Measurements from ENCODE around the gene PIP5K1C. TPM values are rescaled to one million over a fixed set of nuclear protein-coding genes. Genes with fewer than 3 reads are reported as not detected.

PIP5K1C gene
- total RNA-seq, 1 donor from 2014 or later: 75.7 TPM

GRCh38 chr19:3641515-3642269 is 58.6 kb downstream of the PIP5K1C start:
- Mint-ChIP-seq H3K9me3 (ENCODE audit: unreplicated experiment) (no peaks in the 10 kb centered on the region), H3K27me3 (ENCODE audit: unreplicated experiment) (no peaks in the 10 kb centered on the region), H3K4me3 (ENCODE audit: unreplicated experiment) (no peak overlapping the region), H3K36me3 (ENCODE audit: unreplicated experiment) (peaks cover 19% of the 10 kb centered on the region), H3K4me1 (ENCODE audit: unreplicated experiment) (no peaks in the 10 kb centered on the region), H3K27ac (ENCODE audit: unreplicated experiment) (no peak overlapping the region)
- TF ChIP-seq CTCF (IDR thresholded peaks at IDR 0.05): no peak
- no peak for DNase-seq (ENCODE audit: extremely low spot score, unreplicated experiment)

GRCh38 chr19:3639479-3639878 is 60.8 kb downstream of the PIP5K1C start:
- Mint-ChIP-seq H3K27me3 (ENCODE audit: unreplicated experiment) (no peaks in the 10 kb centered on the region), H3K27ac (ENCODE audit: unreplicated experiment) (no peak overlapping the region), H3K4me1 (ENCODE audit: unreplicated experiment) (no peaks in the 10 kb centered on the region), H3K9me3 (ENCODE audit: unreplicated experiment) (no peaks in the 10 kb centered on the region), H3K4me3 (ENCODE audit: unreplicated experiment) (no peak overlapping the region), H3K36me3 (ENCODE audit: unreplicated experiment) (peaks cover 19% of the 10 kb centered on the region)
- no peak for DNase-seq (ENCODE audit: extremely low spot score, unreplicated experiment)
- no peak for TF ChIP-seq CTCF (IDR thresholded peaks at IDR 0.05)

GRCh38 chr19:3638208-3639193 is 61.8 kb downstream of the PIP5K1C start:
- TF ChIP-seq CTCF (IDR thresholded peaks at IDR 0.05): no peak
- H3K27ac Mint-ChIP-seq (ENCODE audit: unreplicated experiment): no peak overlapping the region
- H3K27me3 Mint-ChIP-seq (ENCODE audit: unreplicated experiment): no peaks in the 10 kb centered on the region
- H3K9me3 Mint-ChIP-seq (ENCODE audit: unreplicated experiment): no peaks in the 10 kb centered on the region
- no peak overlapping the region for H3K4me3 Mint-ChIP-seq (ENCODE audit: unreplicated experiment)
- no peak for DNase-seq (ENCODE audit: extremely low spot score, unreplicated experiment)
- no peaks in the 10 kb centered on the region for H3K4me1 Mint-ChIP-seq (ENCODE audit: unreplicated experiment)
- peaks cover 19% of the 10 kb centered on the region for H3K36me3 Mint-ChIP-seq (ENCODE audit: unreplicated experiment)

DNA sequence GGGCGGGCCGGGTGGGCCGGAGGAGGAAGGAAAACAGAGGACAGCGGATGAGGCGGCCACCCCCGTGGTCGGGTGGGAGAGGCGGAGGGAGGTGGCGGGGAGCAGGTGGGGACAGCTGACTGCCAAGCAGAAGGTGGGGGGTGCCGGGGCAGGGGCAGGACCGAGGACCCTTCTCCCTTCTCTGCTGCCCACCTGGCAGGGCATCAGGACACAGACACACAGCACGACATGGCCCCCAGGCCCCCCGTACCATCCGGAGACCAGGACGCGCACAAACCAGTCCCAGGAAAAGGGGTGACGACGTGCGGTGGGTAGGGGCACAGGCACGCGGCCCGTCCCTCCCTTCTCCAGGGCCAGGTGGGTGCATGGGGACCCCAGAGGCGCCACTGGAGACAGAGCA is 62.6 kb downstream of the PIP5K1C start:
- Mint-ChIP-seq H3K27me3 (ENCODE audit: unreplicated experiment) (no peaks in the 10 kb centered on the region), H3K4me3 (ENCODE audit: unreplicated experiment) (no peak overlapping the region), H3K36me3 (ENCODE audit: unreplicated experiment) (peaks cover 19% of the 10 kb centered on the region), H3K27ac (ENCODE audit: unreplicated experiment) (no peak overlapping the region), H3K9me3 (ENCODE audit: unreplicated experiment) (no peaks in the 10 kb centered on the region), H3K4me1 (ENCODE audit: unreplicated experiment) (no peaks in the 10 kb centered on the region)
- DNase-seq (ENCODE audit: extremely low spot score, unreplicated experiment): no peak
- TF ChIP-seq CTCF (IDR thresholded peaks at IDR 0.05): no peak

GRCh38 chr19:3636962-3637361 is 63.3 kb downstream of the PIP5K1C start:
- Mint-ChIP-seq H3K9me3 (ENCODE audit: unreplicated experiment) (no peaks in the 10 kb centered on the region), H3K27ac (ENCODE audit: unreplicated experiment) (no peak overlapping the region), H3K36me3 (ENCODE audit: unreplicated experiment) (peaks cover 16% of the 10 kb centered on the region), H3K4me3 (ENCODE audit: unreplicated experiment) (no peak overlapping the region), H3K27me3 (ENCODE audit: unreplicated experiment) (no peaks in the 10 kb centered on the region), H3K4me1 (ENCODE audit: unreplicated experiment) (no peaks in the 10 kb centered on the region)
- no peak for DNase-seq (ENCODE audit: extremely low spot score, unreplicated experiment)
- TF ChIP-seq CTCF (IDR thresholded peaks at IDR 0.05): no peak
